K562 (cell line): ENCODE results near the gene RUNDC1.

Source experiments
- GABPA ChIP-seq: fragments of 200-800 bp; sonication (Bioruptor generic); conservative IDR thresholded peaks from 2 replicates; pipeline ENCODE4 v1.6.1; 2016; ENCODE audit warnings: low read depth, missing genetic modification characterization, missing compliant biosample characterization
- KDM1A ChIP-seq, 2 experiments: fragments of 450-650 bp; IDR thresholded peaks; 2 replicates each; pipeline ENCODE4 v1.6.1; 2016; ENCODE audit warnings: mild to moderate bottlenecking in 2 of 2
- ZNF696 ChIP-seq: fragments of 250-450 bp; sonication (Bioruptor Pico); conservative IDR thresholded peaks from 2 replicates; pipeline ENCODE4 v1.4.0; 2020; ENCODE audit warnings: mild to moderate bottlenecking, moderate library complexity
- TF ChIP-seq, protein P1 (sequence below): fragments of 250-450 bp; sonication (Bioruptor Pico); IDR thresholded peaks from 2 replicates; pipeline ENCODE4 v1.9.0; 2021; ENCODE audit warnings: mild to moderate bottlenecking, inconsistent platforms
- TF ChIP-seq, protein P2 (sequence below): sonication (generic); formaldehyde crosslinking; IDR thresholded peaks from 2 replicates; pipeline ENCODE4 v1.5.0; 2020; ENCODE audit warnings: missing genetic modification reagents

GRCh38 chr17:43042025-43042628 is 61.8 kb downstream of the RUNDC1 start:
- no peak for TF ChIP-seq GABPA (tag)
- TF ChIP-seq, protein P1, sequence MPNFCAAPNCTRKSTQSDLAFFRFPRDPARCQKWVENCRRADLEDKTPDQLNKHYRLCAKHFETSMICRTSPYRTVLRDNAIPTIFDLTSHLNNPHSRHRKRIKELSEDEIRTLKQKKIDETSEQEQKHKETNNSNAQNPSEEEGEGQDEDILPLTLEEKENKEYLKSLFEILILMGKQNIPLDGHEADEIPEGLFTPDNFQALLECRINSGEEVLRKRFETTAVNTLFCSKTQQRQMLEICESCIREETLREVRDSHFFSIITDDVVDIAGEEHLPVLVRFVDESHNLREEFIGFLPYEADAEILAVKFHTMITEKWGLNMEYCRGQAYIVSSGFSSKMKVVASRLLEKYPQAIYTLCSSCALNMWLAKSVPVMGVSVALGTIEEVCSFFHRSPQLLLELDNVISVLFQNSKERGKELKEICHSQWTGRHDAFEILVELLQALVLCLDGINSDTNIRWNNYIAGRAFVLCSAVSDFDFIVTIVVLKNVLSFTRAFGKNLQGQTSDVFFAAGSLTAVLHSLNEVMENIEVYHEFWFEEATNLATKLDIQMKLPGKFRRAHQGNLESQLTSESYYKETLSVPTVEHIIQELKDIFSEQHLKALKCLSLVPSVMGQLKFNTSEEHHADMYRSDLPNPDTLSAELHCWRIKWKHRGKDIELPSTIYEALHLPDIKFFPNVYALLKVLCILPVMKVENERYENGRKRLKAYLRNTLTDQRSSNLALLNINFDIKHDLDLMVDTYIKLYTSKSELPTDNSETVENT (CRISPR knock-in tag): no peak
- TF ChIP-seq KDM1A (IDR thresholded peaks at IDR 0.05): 0 out of 4 replicates have a peak, but pooled peaks of 1 of the 2 experiments have one; percentile 3
- TF ChIP-seq ZNF696 (CRISPR knock-in tag): no peak
- TF ChIP-seq, protein P2, sequence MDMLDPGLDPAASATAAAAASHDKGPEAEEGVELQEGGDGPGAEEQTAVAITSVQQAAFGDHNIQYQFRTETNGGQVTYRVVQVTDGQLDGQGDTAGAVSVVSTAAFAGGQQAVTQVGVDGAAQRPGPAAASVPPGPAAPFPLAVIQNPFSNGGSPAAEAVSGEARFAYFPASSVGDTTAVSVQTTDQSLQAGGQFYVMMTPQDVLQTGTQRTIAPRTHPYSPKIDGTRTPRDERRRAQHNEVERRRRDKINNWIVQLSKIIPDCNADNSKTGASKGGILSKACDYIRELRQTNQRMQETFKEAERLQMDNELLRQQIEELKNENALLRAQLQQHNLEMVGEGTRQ: no peak
